H9 (cell line): Measurements from ENCODE around the gene ASMT. TPM values are rescaled to one million over a fixed set of nuclear protein-coding genes. Genes with fewer than 3 reads are reported as not detected.

ENCODE experiments used
- DNase-seq: peaks from one replicate; pipeline ENCODE4 v3.0.0-alpha.2; 2017
- H2AFZ ChIP-seq: one replicate; pipeline ENCODE4 v1.6.1; 2013; ENCODE audit warnings: mild to moderate bottlenecking, low read length, control low read depth, moderate library complexity
- H2AK5ac ChIP-seq: 2 replicates; pipeline ENCODE4 v1.6.1; 2013; ENCODE audit warnings: low read length, control low read depth, mixed read lengths; ENCODE audit not compliant: insufficient read length
- H2BK120ac ChIP-seq: one replicate; pipeline ENCODE4 v1.6.1; 2013; ENCODE audit warnings: low read depth, mild to moderate bottlenecking, low read length, control low read depth, inconsistent platforms; ENCODE audit not compliant: poor library complexity, severe bottlenecking
- H2BK12ac ChIP-seq: 2 replicates; pipeline ENCODE4 v1.6.1; 2013; ENCODE audit warnings: low read length, control low read depth, mixed read lengths, low read depth; ENCODE audit not compliant: insufficient read length
- H2BK15ac ChIP-seq: 2 replicates; pipeline ENCODE4 v1.6.1; 2013; ENCODE audit warnings: low read depth, low read length, control low read depth
- H2BK20ac ChIP-seq: one replicate; pipeline ENCODE4 v1.6.1; 2013; ENCODE audit warnings: low read depth, mild to moderate bottlenecking, low read length, control low read depth, inconsistent platforms; ENCODE audit not compliant: poor library complexity, severe bottlenecking
- H2BK5ac ChIP-seq: 2 replicates; pipeline ENCODE4 v1.6.1; 2013; ENCODE audit warnings: low read length, control low read depth, mixed read lengths; ENCODE audit not compliant: insufficient read length
- H3K14ac ChIP-seq: 2 replicates; pipeline ENCODE4 v1.6.1; 2013; ENCODE audit warnings: low read length, control low read depth; ENCODE audit not compliant: insufficient read depth
- H3K18ac ChIP-seq: 2 replicates; pipeline ENCODE4 v1.6.1; 2013; ENCODE audit warnings: low read depth, mild to moderate bottlenecking, mixed read lengths, low read length, control low read depth; ENCODE audit not compliant: insufficient read length
- H3K23ac ChIP-seq: 2 replicates; pipeline ENCODE4 v1.6.1; 2013; ENCODE audit warnings: low read length, control low read depth, mixed read lengths, low read depth; ENCODE audit not compliant: insufficient read length
- H3K23me2 ChIP-seq: 2 replicates; pipeline ENCODE4 v1.6.1; 2013; ENCODE audit warnings: low read depth, mild to moderate bottlenecking, mixed read lengths, low read length, control low read depth; ENCODE audit not compliant: insufficient read length, poor library complexity, severe bottlenecking
- H3K27ac ChIP-seq: 2 replicates; pipeline ENCODE4 v1.5.1; 2013; ENCODE audit warnings: low read length, control low read depth, mixed read lengths, low read depth; ENCODE audit not compliant: insufficient read length
- H3K27me3 ChIP-seq: 2 replicates; pipeline ENCODE4 v1.6.1; 2013; ENCODE audit warnings: low read length, control low read depth, inconsistent platforms; ENCODE audit not compliant: insufficient read depth
- H3K4ac ChIP-seq: 2 replicates; pipeline ENCODE4 v1.6.1; 2013; ENCODE audit warnings: low read depth, mild to moderate bottlenecking, control low read depth, inconsistent platforms, low read length, moderate library complexity
- H3K4me1 ChIP-seq: 2 replicates; pipeline ENCODE4 v1.6.1; 2013; ENCODE audit warnings: low read length, control low read depth, inconsistent platforms; ENCODE audit not compliant: insufficient read depth
- H3K4me2 ChIP-seq: 2 replicates; pipeline ENCODE4 v1.6.1; 2013; ENCODE audit warnings: low read length, control low read depth, mixed read lengths; ENCODE audit not compliant: insufficient read length, insufficient read depth
- H3K56ac ChIP-seq: 2 replicates; pipeline ENCODE4 v1.6.1; 2013; ENCODE audit warnings: low read depth, mild to moderate bottlenecking, mixed read lengths, low read length, control low read depth; ENCODE audit not compliant: insufficient read length
- H3K79me1 ChIP-seq: 2 replicates; pipeline ENCODE4 v1.6.1; 2013; ENCODE audit warnings: low read depth, mild to moderate bottlenecking, moderate library complexity, low read length, control low read depth, inconsistent platforms; ENCODE audit not compliant: insufficient read depth, poor library complexity, severe bottlenecking
- H3K79me2 ChIP-seq: 2 replicates; pipeline ENCODE4 v1.6.1; 2013; ENCODE audit warnings: low read length, control low read depth, inconsistent platforms; ENCODE audit not compliant: insufficient read depth
- H3K9ac ChIP-seq: 2 replicates; pipeline ENCODE4 v1.6.1; 2013; ENCODE audit warnings: low read length, control low read depth, mixed read lengths; ENCODE audit not compliant: insufficient read length; ENCODE audit errors: extremely low read depth
- H3K9me3 ChIP-seq: one replicate; pipeline ENCODE4 v1.6.1; 2013; ENCODE audit warnings: low read depth, low read length, inconsistent platforms; ENCODE audit not compliant: control insufficient read depth
- H3T11ph ChIP-seq: one replicate; pipeline ENCODE4 v1.6.1; 2013; ENCODE audit warnings: mild to moderate bottlenecking, low read length, control low read depth, inconsistent platforms
- H4K20me1 ChIP-seq: one replicate; pipeline ENCODE4 v1.6.1; 2013; ENCODE audit not compliant: control insufficient read depth, insufficient read length, insufficient read depth
- H4K5ac ChIP-seq: 2 replicates; pipeline ENCODE4 v1.6.1; 2013; ENCODE audit warnings: low read depth, mild to moderate bottlenecking, mixed read lengths, low read length, control low read depth; ENCODE audit not compliant: insufficient read length
- H4K8ac ChIP-seq: replicated peaks from 2 replicates; pipeline ENCODE4 v1.6.1; 2013; ENCODE audit warnings: low read length, control low read depth, mixed read lengths, low read depth; ENCODE audit not compliant: insufficient read length
- H4K91ac ChIP-seq: 2 replicates; pipeline ENCODE4 v1.6.1; 2013; ENCODE audit warnings: low read depth, mild to moderate bottlenecking, moderate library complexity, mixed read lengths, low read length, control low read depth; ENCODE audit not compliant: insufficient read length
- H3K27ac Mint-ChIP-seq, 3 experiments: 2 replicates in 2 of 3; 3 replicates in 1 of 3; pipeline ENCODE4 v1.8.0; 2020 to 2021; ENCODE audit warnings: mixed read lengths in 3 of 3, mild to moderate bottlenecking in 1 of 3, moderate library complexity in 1 of 3
- H3K27me3 Mint-ChIP-seq: 2 replicates; pipeline ENCODE4 v1.8.0; 2021; ENCODE audit warnings: low read depth, mild to moderate bottlenecking, moderate library complexity, mixed read lengths
- H3K36me3 Mint-ChIP-seq, 3 experiments: 2 replicates in 2 of 3; 3 replicates in 1 of 3; pipeline ENCODE4 v1.8.0; 2020 to 2021; ENCODE audit warnings: low read depth in 3 of 3, mixed read lengths in 3 of 3; ENCODE audit not compliant: insufficient read depth in 1 of 3
- H3K4me1 Mint-ChIP-seq, 2 experiments: 2 replicates each; pipeline ENCODE4 v1.8.0; 2020; ENCODE audit warnings: mixed read lengths in 2 of 2
- H3K4me3 Mint-ChIP-seq, 2 experiments: 2 replicates in 1 of 2; 3 replicates in 1 of 2; pipeline ENCODE4 v1.8.0; 2020 to 2021; ENCODE audit warnings: mild to moderate bottlenecking in 2 of 2, mixed read lengths in 2 of 2, moderate library complexity in 1 of 2
- H3K9me3 Mint-ChIP-seq, 2 experiments: 2 replicates in 1 of 2; 3 replicates in 1 of 2; pipeline ENCODE4 v1.8.0; 2020; ENCODE audit warnings: mild to moderate bottlenecking in 2 of 2, mixed read lengths in 2 of 2, moderate library complexity in 1 of 2
- WGBS: extraction: QIAGEN DNeasy Blood & Tissue Kit; methylation state at CpG from one replicate; pipeline ENCODE4 v1.1.7; 2013; ENCODE audit warnings: missing lambda C conversion rate, low lambda C conversion rate, mixed read lengths; ENCODE audit not compliant: insufficient read length; ENCODE audit errors: extremely low coverage; 5-methylcytosine and 5-hydroxymethylcytosine counted together
- total RNA-seq: library from RNA; stranded (reverse); gene quantifications from 2 replicates; pipeline ENCODE4 v1.2.1, GENCODE V29; 2021
- TF ChIP-seq, protein P1 (sequence below): fragments of 200-600 bp; sonication (generic); conservative IDR thresholded peaks from 3 replicates; pipeline ENCODE4 v1.8.0; 2021; ENCODE audit warnings: antibody characterized with exemption, mild to moderate bottlenecking

The ASMT gene
- total RNA-seq, 1 experiment from 2014 or later: 1.4 TPM

DNA sequence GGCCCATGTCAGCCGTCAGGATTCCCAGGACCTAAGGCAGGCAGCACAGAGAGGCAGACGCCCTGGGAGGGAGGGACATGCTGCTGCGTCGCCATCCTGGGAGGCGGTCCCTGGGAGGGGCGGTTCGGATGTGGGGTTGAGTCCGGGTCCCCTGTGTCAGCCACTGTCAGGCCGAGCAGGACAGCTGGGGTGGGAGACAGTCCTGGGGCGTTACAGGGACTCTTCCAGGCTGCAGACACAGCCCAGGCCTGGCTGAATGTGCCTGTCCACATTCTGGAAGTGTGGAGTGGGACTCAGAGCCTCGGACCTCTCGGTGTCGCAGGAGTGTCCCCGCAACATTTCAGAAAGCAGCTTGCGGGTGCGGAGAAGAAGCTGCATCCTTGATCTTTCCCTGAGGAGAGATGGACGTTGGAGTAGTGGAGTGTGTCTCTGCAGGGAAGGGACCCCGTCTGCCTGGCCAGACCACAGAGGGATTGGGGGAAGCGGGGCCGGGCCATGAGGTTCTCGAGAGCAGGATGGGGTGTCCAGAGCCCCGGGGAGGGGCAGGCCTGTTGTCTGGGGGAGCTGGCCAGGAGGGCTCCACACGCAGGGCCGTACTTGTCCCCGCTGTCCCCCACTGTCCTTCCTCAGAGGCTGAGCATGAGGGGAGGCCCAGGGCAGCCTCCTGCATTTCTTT, 17.4 kb upstream of the ASMT start:
- no peak overlapping the region for H2BK12ac ChIP-seq
- no peak for DNase-seq
- H3K9me3 ChIP-seq: no peaks in the 10 kb centered on the region
- peaks cover 14% of the 10 kb centered on the region for H3K79me1 ChIP-seq
- H2AFZ ChIP-seq: no peak overlapping the region
- H2BK120ac ChIP-seq: no peak overlapping the region
- H3K14ac ChIP-seq: no peak overlapping the region
- H4K91ac ChIP-seq: no peak overlapping the region
- Mint-ChIP-seq H3K4me3 (no peak overlapping the region), H3K27ac (peak overlapping the region in 2 of 3 experiments; percentile 22 to 75; a peak in 1 of 7 replicates), H3K4me1 (peaks cover 8 to 9% of the 10 kb centered on the region in 2 experiments), H3K9me3 (no peaks in the 10 kb centered on the region; a peak in 1 of 5 replicates), H3K36me3 (peaks cover 53 to 85% (median 80%) of the 10 kb centered on the region in 3 experiments), H3K27me3 (no peaks in the 10 kb centered on the region)
- TF ChIP-seq, protein P1, sequence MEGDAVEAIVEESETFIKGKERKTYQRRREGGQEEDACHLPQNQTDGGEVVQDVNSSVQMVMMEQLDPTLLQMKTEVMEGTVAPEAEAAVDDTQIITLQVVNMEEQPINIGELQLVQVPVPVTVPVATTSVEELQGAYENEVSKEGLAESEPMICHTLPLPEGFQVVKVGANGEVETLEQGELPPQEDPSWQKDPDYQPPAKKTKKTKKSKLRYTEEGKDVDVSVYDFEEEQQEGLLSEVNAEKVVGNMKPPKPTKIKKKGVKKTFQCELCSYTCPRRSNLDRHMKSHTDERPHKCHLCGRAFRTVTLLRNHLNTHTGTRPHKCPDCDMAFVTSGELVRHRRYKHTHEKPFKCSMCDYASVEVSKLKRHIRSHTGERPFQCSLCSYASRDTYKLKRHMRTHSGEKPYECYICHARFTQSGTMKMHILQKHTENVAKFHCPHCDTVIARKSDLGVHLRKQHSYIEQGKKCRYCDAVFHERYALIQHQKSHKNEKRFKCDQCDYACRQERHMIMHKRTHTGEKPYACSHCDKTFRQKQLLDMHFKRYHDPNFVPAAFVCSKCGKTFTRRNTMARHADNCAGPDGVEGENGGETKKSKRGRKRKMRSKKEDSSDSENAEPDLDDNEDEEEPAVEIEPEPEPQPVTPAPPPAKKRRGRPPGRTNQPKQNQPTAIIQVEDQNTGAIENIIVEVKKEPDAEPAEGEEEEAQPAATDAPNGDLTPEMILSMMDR: no peak
- whole genome bisulfite sequencing: no CpG with 5 or more reads among the region's 25 CpGs
- H3K27me3 ChIP-seq: no peaks in the 10 kb centered on the region
- peaks cover 2% of the 10 kb centered on the region for H3K23me2 ChIP-seq
- no peak overlapping the region for H3K4ac ChIP-seq
- no peak overlapping the region for H3K27ac ChIP-seq
- peaks cover 4% of the 10 kb centered on the region for H4K20me1 ChIP-seq
- no peak overlapping the region for H4K5ac ChIP-seq
- no peak overlapping the region for H3K18ac ChIP-seq
- H3K56ac ChIP-seq: no peak overlapping the region
- no peak overlapping the region for H4K8ac ChIP-seq
- peaks cover 19% of the 10 kb centered on the region; the same call in 1 of the 2 replicates for H3K79me2 ChIP-seq
- H3K9ac ChIP-seq: no peak overlapping the region
- H2BK20ac ChIP-seq: no peak overlapping the region
- H3K4me1 ChIP-seq: no peaks in the 10 kb centered on the region
- no peak overlapping the region for H2BK5ac ChIP-seq
- H3K4me2 ChIP-seq: no peak overlapping the region
- no peak overlapping the region for H3T11ph ChIP-seq
- no peak overlapping the region for H2AK5ac ChIP-seq
- no peak overlapping the region for H3K23ac ChIP-seq
- H2BK15ac ChIP-seq: no peak overlapping the region
